H1 (cell line): ENCODE results near the gene ATG9B. TPM values are rescaled to one million over a fixed set of nuclear protein-coding genes. Genes with fewer than 3 reads are reported as not detected.

Experiments
- CTCF ChIA-PET: fragments of 300-600 bp; sonication (Branson Sonifier 250); formaldehyde crosslinking; loops from one replicate; lab custom pipeline; 2021; ENCODE audit not compliant: partially characterized antibody; lab: Charles Lee
- POLR2A ChIA-PET: fragments of 300-600 bp; sonication (Branson Sonifier 250); formaldehyde crosslinking; loops from one replicate; lab custom pipeline; 2021; ENCODE audit warnings: inconsistent platforms; ENCODE audit not compliant: partially characterized antibody; lab: Charles Lee
- DNase-seq, 2 experiments: peaks; one replicate each; pipeline versions ENCODE4 v3.0.0 to v3.0.0-alpha.2; 2010 to 2022; ENCODE audit warnings: low spot score in 2 of 2, low read depth in 1 of 2, mixed read lengths in 1 of 2
- FAIRE-seq: peaks from 2 replicates; lab custom pipeline; 2011; peaks lifted over from hg19 to GRCh38; lab: Jason Lieb, UNC
- H2AFZ ChIP-seq: 2 replicates; pipeline ENCODE4 v1.8.1; 2012; ENCODE audit warnings: low read length, inconsistent platforms
- H2AK5ac ChIP-seq: 2 replicates; pipeline ENCODE4 v1.6.1; 2013; ENCODE audit warnings: low read depth, low read length
- H2BK120ac ChIP-seq: replicated peaks from 2 replicates; pipeline ENCODE3; 2013; ENCODE audit warnings: low read depth, low read length, inconsistent platforms
- H2BK12ac ChIP-seq: 2 replicates; pipeline ENCODE4 v1.6.1; 2013; ENCODE audit warnings: low read depth, low read length
- H2BK15ac ChIP-seq: 2 replicates; pipeline ENCODE4 v1.6.1; 2013; ENCODE audit warnings: low read length
- H2BK20ac ChIP-seq: 2 replicates; pipeline ENCODE4 v1.6.1; 2013; ENCODE audit warnings: low read length
- H2BK5ac ChIP-seq: 2 replicates; pipeline ENCODE4 v1.6.1; 2013; ENCODE audit warnings: low read depth, low read length
- H3K14ac ChIP-seq: 2 replicates; pipeline ENCODE4 v1.6.1; 2013; ENCODE audit warnings: inconsistent platforms; ENCODE audit not compliant: insufficient read length
- H3K18ac ChIP-seq: 2 replicates; pipeline ENCODE4 v1.6.1; 2013; ENCODE audit warnings: low read length; ENCODE audit errors: extremely low read depth
- H3K23ac ChIP-seq: 2 replicates; pipeline ENCODE4 v1.6.1; 2013; ENCODE audit warnings: inconsistent platforms; ENCODE audit not compliant: insufficient read length
- H3K23me2 ChIP-seq: 2 replicates; pipeline ENCODE4 v1.6.1; 2013; ENCODE audit warnings: low read depth, low read length
- H3K27ac ChIP-seq: 2 replicates; pipeline ENCODE4 v1.6.1; 2011; ENCODE audit warnings: low read depth, low read length, inconsistent platforms
- H3K27me3 ChIP-seq, 4 experiments: replicated peaks in 1 of 4; 1 replicate in 1 of 4; 2 replicates in 3 of 4; pipeline versions ENCODE4 v1.6.1 to v1.8.1; 2011 to 2013; ENCODE audit warnings: low read length in 3 of 4, mild to moderate bottlenecking in 3 of 4, inconsistent platforms in 2 of 4, mixed read lengths in 2 of 4, moderate library complexity in 1 of 4; ENCODE audit not compliant: control insufficient read depth in 3 of 4, insufficient read depth in 3 of 4; ENCODE audit errors: extremely low read depth in 1 of 4
- H3K36me3 ChIP-seq, 4 experiments: 2 replicates each; pipeline versions ENCODE4 v1.6.1 to v1.8.1; 2011 to 2013; ENCODE audit warnings: mild to moderate bottlenecking in 4 of 4, low read length in 3 of 4, moderate library complexity in 2 of 4, control low read depth in 1 of 4, inconsistent platforms in 1 of 4; ENCODE audit not compliant: insufficient read depth in 4 of 4, control insufficient read depth in 2 of 4
- H3K4ac ChIP-seq: replicated peaks from 2 replicates; pipeline ENCODE3; 2013; ENCODE audit warnings: low read length, low read depth, mixed read lengths, inconsistent platforms; ENCODE audit not compliant: insufficient read length
- H3K4me1 ChIP-seq, 4 experiments: replicated peaks in 1 of 4; 1 replicate in 1 of 4; 2 replicates in 3 of 4; pipeline versions ENCODE4 v1.6.1 to v1.8.1; 2011 to 2013; ENCODE audit warnings: low read length in 3 of 4, inconsistent platforms in 2 of 4, mixed read lengths in 1 of 4; ENCODE audit not compliant: insufficient read depth in 4 of 4, control insufficient read depth in 3 of 4
- H3K4me2 ChIP-seq, 2 experiments: 2 replicates each; pipeline versions ENCODE4 v1.6.1 to v1.8.1; 2011 to 2013; ENCODE audit warnings: low read depth in 2 of 2, low read length in 2 of 2, control low read depth in 1 of 2, inconsistent platforms in 1 of 2, mild to moderate bottlenecking in 1 of 2; ENCODE audit not compliant: insufficient read depth in 1 of 2
- H3K4me3 ChIP-seq, 4 experiments: fragments of 200-600, 300-600 bp in 1 of 4; sonication (generic), shearing (Covaris generic), sonication (Bioruptor Twin) in 1 of 4; 2 replicates each; pipeline versions ENCODE4 v1.5.1 to v1.8.1; 2011 to 2016; ENCODE audit warnings: low read length in 4 of 4, low read depth in 3 of 4, control low read depth in 2 of 4, inconsistent platforms in 2 of 4, mild to moderate bottlenecking in 2 of 4, mixed read lengths in 1 of 4, moderate library complexity in 1 of 4; ENCODE audit not compliant: insufficient read depth in 2 of 4; ENCODE audit errors: extremely low read depth in 1 of 4
- H3K56ac ChIP-seq: replicated peaks from 2 replicates; pipeline ENCODE3; 2013; ENCODE audit warnings: low read depth, mild to moderate bottlenecking, mixed read lengths, low read length, inconsistent platforms; ENCODE audit not compliant: insufficient read length
- H3K79me1 ChIP-seq: 2 replicates; pipeline ENCODE4 v1.6.1; 2013; ENCODE audit warnings: low read depth, low read length, control low read depth
- H3K79me2 ChIP-seq, 2 experiments: 2 replicates each; pipeline versions ENCODE4 v1.6.1 to v1.8.1; 2012 to 2013; ENCODE audit warnings: low read length in 2 of 2, mild to moderate bottlenecking in 2 of 2, inconsistent platforms in 1 of 2; ENCODE audit not compliant: insufficient read depth in 2 of 2, control insufficient read depth in 1 of 2
- H3K9ac ChIP-seq, 4 experiments: replicated peaks in 1 of 4; 1 replicate in 1 of 4; 2 replicates in 3 of 4; pipeline versions ENCODE4 v1.6.1 to v1.8.1; 2011 to 2013; ENCODE audit warnings: low read depth in 3 of 4, low read length in 3 of 4, control low read depth in 2 of 4, mild to moderate bottlenecking in 2 of 4, moderate library complexity in 2 of 4, inconsistent platforms in 1 of 4; ENCODE audit errors: extremely low read depth in 1 of 4
- H3K9me3 ChIP-seq, 2 experiments: 2 replicates each; pipeline versions ENCODE4 v1.6.1 to v1.8.1; 2012 to 2013; ENCODE audit warnings: mild to moderate bottlenecking in 2 of 2, moderate library complexity in 2 of 2, control low read depth in 1 of 2, inconsistent platforms in 1 of 2, low read depth in 1 of 2, low read length in 1 of 2, mixed read lengths in 1 of 2; ENCODE audit not compliant: insufficient read depth in 2 of 2
- H4K20me1 ChIP-seq, 2 experiments: replicated peaks in 1 of 2; 2 replicates each; pipeline versions ENCODE3 to v1.8.1; 2011 to 2013; ENCODE audit warnings: inconsistent platforms in 2 of 2, low read length in 2 of 2, mild to moderate bottlenecking in 1 of 2; ENCODE audit not compliant: insufficient read depth in 2 of 2, control insufficient read depth in 1 of 2
- H4K5ac ChIP-seq: 2 replicates; pipeline ENCODE4 v1.6.1; 2013; ENCODE audit warnings: low read length, low read depth, mixed read lengths, inconsistent platforms; ENCODE audit not compliant: insufficient read length
- H4K8ac ChIP-seq: 2 replicates; pipeline ENCODE4 v1.8.0; 2013; ENCODE audit warnings: mild to moderate bottlenecking, moderate library complexity, low read length, inconsistent platforms; ENCODE audit not compliant: insufficient read depth; ENCODE audit errors: extremely low read depth
- H4K91ac ChIP-seq: replicated peaks from 2 replicates; pipeline ENCODE3; 2013; ENCODE audit warnings: low read length, mixed read lengths, inconsistent platforms; ENCODE audit not compliant: insufficient read length
- BCL11A ChIP-seq, 2 experiments: IDR thresholded peaks; one replicate each; pipeline ENCODE4 v1.6.1; 2011; ENCODE audit warnings: low read depth in 2 of 2, low read length in 2 of 2, mild to moderate bottlenecking in 2 of 2
- CEBPB ChIP-seq: IDR thresholded peaks from 2 replicates; pipeline ENCODE4 v1.6.1; 2012; ENCODE audit warnings: low read depth, low read length
- WGBS, 2 experiments: shearing (Covaris generic) in 1 of 2; methylation state at CpG; one replicate each; pipeline versions ENCODE4 v1.1.6 to v1.1.7; 2013 to 2015; ENCODE audit warnings: low lambda C conversion rate in 2 of 2, mixed read lengths in 2 of 2, inconsistent platforms in 1 of 2, low coverage in 1 of 2, missing lambda C conversion rate in 1 of 2; ENCODE audit not compliant: insufficient replicate concordance in 2 of 2, insufficient coverage in 1 of 2, insufficient read length in 1 of 2; ENCODE audit errors: extremely low coverage in 1 of 2, missing lambda C conversion rate in 1 of 2; 5-methylcytosine and 5-hydroxymethylcytosine counted together
- polyA plus RNA-seq, 7 experiments: library from polyadenylated mRNA; depleted of rRNA in 3 of 7; stranded (reverse) in 5 of 7; unstranded in 2 of 7; fragments of >200 nt in 5 of 7; fragments of 200-250 nt in 2 of 7; gene quantifications; 1 replicate in 5 of 7; 2 replicates in 1 of 7; 4 replicates in 1 of 7; pipeline versions ENCODE4 v1.2.1 to v1.2.3, GENCODE V29; 2011 to 2013; ENCODE audit warnings: missing spikeins in 2 of 7, mixed read lengths in 2 of 7
- total RNA-seq: library from RNA; stranded (reverse); fragmentation: NEBNext Ultra II Directional; extraction: Animal tissue kit (Norgen Biotek cat#: 25700); gene quantifications from 2 replicates; pipeline ENCODE4 v1.2.1, GENCODE V29; 2021

ATG9B gene
- total and polyA plus RNA-seq, 2 of the 8 experiments (the other 6 are each of a cell fraction or from before 2014, with no cell fraction given) = 1.4 to 2.3 TPM

DNA sequence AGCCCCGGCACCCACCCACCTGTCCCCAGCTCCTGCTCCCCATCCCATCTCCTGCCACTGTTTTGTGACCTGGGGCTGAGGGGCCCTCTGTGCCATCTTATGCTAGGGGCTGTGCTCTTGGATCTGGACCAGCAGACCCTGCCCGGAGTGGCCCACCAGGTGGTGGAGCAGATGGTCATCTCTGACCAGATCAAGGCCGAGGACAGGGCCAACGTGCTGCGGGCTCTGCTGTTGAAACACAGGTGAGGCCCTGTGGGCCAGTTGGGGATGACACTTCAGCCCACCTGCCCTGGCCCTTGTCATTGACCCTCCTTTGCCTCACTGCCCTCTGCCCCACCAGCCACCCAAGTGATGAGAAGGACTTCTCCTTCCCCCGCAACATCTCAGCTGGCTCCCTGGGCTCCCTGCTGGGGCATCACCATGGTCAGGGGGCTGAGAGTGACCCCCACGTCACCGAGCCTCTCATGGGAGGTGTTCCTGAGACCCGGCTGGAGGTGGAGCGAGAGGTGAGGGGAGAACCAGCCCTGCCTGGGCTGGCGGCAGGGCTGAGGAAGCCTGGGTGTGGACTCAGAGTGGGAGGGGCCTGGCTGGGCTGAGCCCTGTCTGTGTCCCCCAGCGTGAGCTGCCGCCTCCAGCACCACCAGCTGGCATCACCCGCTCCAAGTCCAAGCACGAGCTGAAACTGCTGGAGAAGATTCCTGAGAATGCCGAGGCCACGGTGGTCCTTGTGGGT lies 45.7 kb upstream of the ATG9B start:
- H2AFZ ChIP-seq = no peak overlapping the region
- H2BK5ac ChIP-seq = no peak overlapping the region
- ChIA-PET CTCF (interaction anchor here (6.5 kb wide), 1 partner anchor 41 kb away, joined by 36 read pairs; no protein-coding TSS in a partner anchor), POLR2A (interaction anchor here (1.2 to 7.9 kb wide), 4 partner anchors 7 to 15 kb away, joined by 3 to 77 read pairs (median 7); no protein-coding TSS in a partner anchor)
- H3K36me3 ChIP-seq = peaks cover 25 to 72% (median 51%) of the 10 kb centered on the region in 4 experiments
- H2BK15ac ChIP-seq = no peak overlapping the region
- TF ChIP-seq CEBPB = no peak
- TF ChIP-seq BCL11A (IDR thresholded peaks at IDR 0.05; ENCODE audit: low read depth in 2 of 2, low read length in 2 of 2) = no peak
- H2BK12ac ChIP-seq = no peak overlapping the region
- no peak overlapping the region for H2AK5ac ChIP-seq
- H4K8ac ChIP-seq = no peak overlapping the region
- H3K18ac ChIP-seq = no peak overlapping the region
- H4K20me1 ChIP-seq = peaks cover 0 to 15% of the 10 kb centered on the region in 2 experiments
- no peak overlapping the region for H2BK20ac ChIP-seq
- DNase-seq = no peak
- H4K5ac ChIP-seq = no peak overlapping the region
- no peak overlapping the region for H3K27ac ChIP-seq
- no peak overlapping the region for H3K14ac ChIP-seq
- FAIRE-seq = no peak
- H3K4me2 ChIP-seq = no peak overlapping the region
- H3K79me2 ChIP-seq = no peaks in the 10 kb centered on the region
- H3K79me1 ChIP-seq = no peaks in the 10 kb centered on the region; the same call in 1 of the 2 replicates
- no peak overlapping the region for H3K23ac ChIP-seq
- H3K27me3 ChIP-seq = no peaks in the 10 kb centered on the region
- no peak overlapping the region for H4K91ac ChIP-seq
- H3K9ac ChIP-seq = no peak overlapping the region
- 91% methylated on average over 17 of the region's 17 CpGs; no CpG with 5 or more reads in 1 of the 2 experiments for WGBS, 2 experiments
- H3K4me3 ChIP-seq = no peak overlapping the region
- H3K4me1 ChIP-seq = peaks cover 3 to 6% (median 5%) of the 10 kb centered on the region in 4 experiments
- no peak overlapping the region for H2BK120ac ChIP-seq
- no peaks in the 10 kb centered on the region for H3K23me2 ChIP-seq
- no peak overlapping the region for H3K4ac ChIP-seq
- H3K9me3 ChIP-seq = no peaks in the 10 kb centered on the region
- H3K56ac ChIP-seq = no peak overlapping the region
